ENCODE data around the gene RNF4. TPM values are rescaled to one million over a fixed set of nuclear protein-coding genes. Genes with fewer than 3 reads are reported as not detected.

The RNF4 gene
- total RNA-seq, 4 donors from 2014 or later: 42.2 to 99.0 (median 50.1) TPM

- DNase-seq: peak; percentile 75 to 94 (median 90)
- no peaks in the 10 kb centered on the region for H3K27me3 ChIP-seq
- peak overlapping the region; percentile 72 to 86 (median 77) for H3K27ac ChIP-seq
- peaks cover 0 to 8% (median 0%) of the 10 kb centered on the region in 3 donors for H3K36me3 ChIP-seq
- H3K9me3 ChIP-seq: no peaks in the 10 kb centered on the region
- TF ChIP-seq CTCF (IDR thresholded peaks at IDR 0.05) (no peak), POLR2A (IDR thresholded peaks at IDR 0.05) (no peak)
- peaks cover 12 to 90% (median 57%) of the 10 kb centered on the region in 4 donors for H3K4me1 ChIP-seq
- peak overlapping the region in 2 of 4 donors; percentile 18 to 43 for H3K4me3 ChIP-seq
Measured at GRCh38 chr4:2484993-2485392, 16.1 kb downstream of the RNF4 start.

DNA sequence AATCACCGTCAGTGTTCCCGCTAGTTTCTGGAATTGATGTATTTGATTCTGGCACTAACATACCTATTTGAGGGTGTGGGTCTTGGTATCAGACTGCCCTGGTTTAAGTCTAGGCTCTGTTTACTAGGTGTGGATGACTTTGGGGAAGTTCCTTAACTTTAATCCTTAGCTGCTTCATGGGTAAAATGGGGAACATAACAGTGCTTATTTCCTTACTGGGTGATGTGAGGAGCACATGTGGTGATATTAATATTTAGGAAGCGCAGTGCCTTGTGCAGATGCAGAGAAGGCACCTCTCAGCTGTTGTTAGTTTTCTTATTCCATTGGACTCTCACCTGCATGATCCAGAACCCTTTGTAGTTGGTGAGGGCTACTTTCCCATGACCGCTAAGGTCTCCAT is 17.1 kb downstream of the RNF4 start:
- peak overlapping the region in 3 of 4 donors; percentile 72 to 86 (median 72) for H3K27ac ChIP-seq
- H3K27me3 ChIP-seq: no peaks in the 10 kb centered on the region
- TF ChIP-seq POLR2A (IDR thresholded peaks at IDR 0.05): no peak
- no peak for TF ChIP-seq CTCF (IDR thresholded peaks at IDR 0.05)
- peaks cover 12 to 81% (median 53%) of the 10 kb centered on the region in 4 donors for H3K4me1 ChIP-seq
- H3K4me3 ChIP-seq: no peak overlapping the region
- peaks cover 0 to 15% (median 0%) of the 10 kb centered on the region in 3 donors for H3K36me3 ChIP-seq
- no peaks in the 10 kb centered on the region for H3K9me3 ChIP-seq
- no peak for DNase-seq

- Histone ChIP-seq H3K27ac (no peak overlapping the region), H3K36me3 (peaks cover 0 to 25% (median 0%) of the 10 kb centered on the region in 3 donors), H3K27me3 (no peaks in the 10 kb centered on the region), H3K4me3 (no peak overlapping the region), H3K4me1 (peaks cover 6 to 70% (median 45%) of the 10 kb centered on the region in 4 donors), H3K9me3 (no peaks in the 10 kb centered on the region)
- TF ChIP-seq POLR2A (IDR thresholded peaks at IDR 0.05) (no peak), CTCF (IDR thresholded peaks at IDR 0.05) (no peak)
- DNase-seq: no peak
Measured at GRCh38 chr4:2486981-2487380, 18.1 kb downstream of the RNF4 start.

GRCh38 chr4:2487632-2488031 is 18.7 kb downstream of the RNF4 start:
- DNase-seq: no peak
- Histone ChIP-seq H3K4me1 (peaks cover 3 to 64% (median 38%) of the 10 kb centered on the region in 4 donors), H3K36me3 (peaks cover 0 to 32% (median 0%) of the 10 kb centered on the region in 3 donors), H3K9me3 (no peaks in the 10 kb centered on the region), H3K4me3 (no peak overlapping the region), H3K27me3 (no peaks in the 10 kb centered on the region), H3K27ac (peak overlapping the region in 1 of 4 donors; percentile 11)
- TF ChIP-seq POLR2A (IDR thresholded peaks at IDR 0.05): no peak
- TF ChIP-seq CTCF (IDR thresholded peaks at IDR 0.05): no peak

DNA sequence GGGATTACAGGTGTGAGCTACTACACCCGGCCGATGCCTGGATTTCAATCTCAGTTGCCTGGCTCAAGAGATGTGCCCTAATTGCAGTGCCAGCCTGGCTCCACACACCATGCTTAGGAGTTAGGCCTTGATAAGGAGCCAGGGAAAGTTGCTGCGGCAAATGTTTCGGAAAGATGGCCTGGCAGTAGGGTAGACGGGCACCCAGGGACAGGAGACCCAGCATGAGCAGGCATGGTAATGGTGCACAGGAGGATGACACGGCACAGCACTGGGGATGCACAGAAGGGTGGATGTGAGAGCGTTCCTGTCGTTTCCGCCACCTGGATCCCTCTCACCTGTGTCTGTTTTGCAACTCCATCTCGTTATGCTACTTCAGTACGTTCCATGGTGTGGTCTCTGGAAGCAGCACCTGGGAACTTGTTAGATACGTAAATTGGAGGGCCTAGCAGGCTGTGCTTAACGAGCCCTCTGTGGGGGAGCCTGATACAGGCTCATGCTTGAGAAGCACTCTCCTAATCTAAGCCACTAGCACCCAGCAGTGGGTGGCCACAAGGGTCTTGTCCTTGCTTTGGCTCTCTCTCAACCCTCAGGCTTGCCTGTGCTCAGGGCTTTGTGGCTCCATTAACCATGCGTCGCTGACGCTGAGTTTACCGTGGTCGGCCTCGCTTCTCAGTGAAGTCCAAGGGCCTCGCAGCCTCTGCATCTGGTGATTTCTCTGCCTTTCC is 20.3 kb downstream of the RNF4 start:
- Histone ChIP-seq H3K27me3 (no peaks in the 10 kb centered on the region), H3K9me3 (no peaks in the 10 kb centered on the region), H3K4me1 (peaks cover 3 to 48% (median 27%) of the 10 kb centered on the region in 4 donors), H3K27ac (no peak overlapping the region), H3K36me3 (peaks cover 0 to 47% (median 0%) of the 10 kb centered on the region in 3 donors), H3K4me3 (no peak overlapping the region)
- TF ChIP-seq CTCF (IDR thresholded peaks at IDR 0.05) (no peak), POLR2A (IDR thresholded peaks at IDR 0.05) (no peak)
- no peak for DNase-seq

Data from Peyer's patch (tissue), 4 donors.